ENCODE data around the gene MSMP. TPM values are rescaled to one million over a fixed set of nuclear protein-coding genes. Genes with fewer than 3 reads are reported as not detected.
A peak's percentile ranks its signal among the peaks of the same experiment; 100 is the strongest.

MSMP gene
- total and polyA plus RNA-seq, 2 experiments from 2014 or later, result 0.81 TPM; not detected in 1

DNA sequence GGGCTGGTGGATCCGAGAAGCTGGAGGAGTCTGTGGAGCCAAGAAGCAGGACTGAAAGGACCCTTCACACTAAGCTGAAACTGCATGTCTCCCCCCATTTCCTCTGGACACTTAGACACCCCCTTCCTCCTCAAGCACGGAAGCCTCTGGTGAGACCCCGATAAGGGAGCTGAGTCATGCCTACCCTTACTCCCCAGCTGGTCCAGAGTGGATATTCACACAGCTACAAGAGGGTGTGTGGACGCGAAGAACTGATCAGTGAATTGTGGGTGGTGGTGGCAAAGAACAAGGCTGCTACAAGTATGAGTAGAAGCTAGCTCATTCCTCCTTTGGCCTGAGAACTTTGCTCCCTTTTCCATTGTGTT lies 26.4 kb downstream of the MSMP start (continued):
- TF ChIP-seq, protein P1, sequence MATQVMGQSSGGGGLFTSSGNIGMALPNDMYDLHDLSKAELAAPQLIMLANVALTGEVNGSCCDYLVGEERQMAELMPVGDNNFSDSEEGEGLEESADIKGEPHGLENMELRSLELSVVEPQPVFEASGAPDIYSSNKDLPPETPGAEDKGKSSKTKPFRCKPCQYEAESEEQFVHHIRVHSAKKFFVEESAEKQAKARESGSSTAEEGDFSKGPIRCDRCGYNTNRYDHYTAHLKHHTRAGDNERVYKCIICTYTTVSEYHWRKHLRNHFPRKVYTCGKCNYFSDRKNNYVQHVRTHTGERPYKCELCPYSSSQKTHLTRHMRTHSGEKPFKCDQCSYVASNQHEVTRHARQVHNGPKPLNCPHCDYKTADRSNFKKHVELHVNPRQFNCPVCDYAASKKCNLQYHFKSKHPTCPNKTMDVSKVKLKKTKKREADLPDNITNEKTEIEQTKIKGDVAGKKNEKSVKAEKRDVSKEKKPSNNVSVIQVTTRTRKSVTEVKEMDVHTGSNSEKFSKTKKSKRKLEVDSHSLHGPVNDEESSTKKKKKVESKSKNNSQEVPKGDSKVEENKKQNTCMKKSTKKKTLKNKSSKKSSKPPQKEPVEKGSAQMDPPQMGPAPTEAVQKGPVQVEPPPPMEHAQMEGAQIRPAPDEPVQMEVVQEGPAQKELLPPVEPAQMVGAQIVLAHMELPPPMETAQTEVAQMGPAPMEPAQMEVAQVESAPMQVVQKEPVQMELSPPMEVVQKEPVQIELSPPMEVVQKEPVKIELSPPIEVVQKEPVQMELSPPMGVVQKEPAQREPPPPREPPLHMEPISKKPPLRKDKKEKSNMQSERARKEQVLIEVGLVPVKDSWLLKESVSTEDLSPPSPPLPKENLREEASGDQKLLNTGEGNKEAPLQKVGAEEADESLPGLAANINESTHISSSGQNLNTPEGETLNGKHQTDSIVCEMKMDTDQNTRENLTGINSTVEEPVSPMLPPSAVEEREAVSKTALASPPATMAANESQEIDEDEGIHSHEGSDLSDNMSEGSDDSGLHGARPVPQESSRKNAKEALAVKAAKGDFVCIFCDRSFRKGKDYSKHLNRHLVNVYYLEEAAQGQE (IDR thresholded peaks at IDR 0.05; ENCODE audit: unreplicated experiment), result no peak
- no peak for TF ChIP-seq EZH2phosphoT487 (IDR thresholded peaks at IDR 0.05; ENCODE audit: unreplicated experiment)
- no peak for TF ChIP-seq JUNB (IDR thresholded peaks at IDR 0.05; ENCODE audit: unreplicated experiment)
- TF ChIP-seq CREB1 (CRISPR knock-in tag; IDR thresholded peaks at IDR 0.05; ENCODE audit: low read depth), result no peak
- no peak for TF ChIP-seq POLR2AphosphoS5 (IDR thresholded peaks at IDR 0.05; ENCODE audit: low read depth)
- no peak for TF ChIP-seq STAT1 (IDR thresholded peaks at IDR 0.05; ENCODE audit: unreplicated experiment)

DNA sequence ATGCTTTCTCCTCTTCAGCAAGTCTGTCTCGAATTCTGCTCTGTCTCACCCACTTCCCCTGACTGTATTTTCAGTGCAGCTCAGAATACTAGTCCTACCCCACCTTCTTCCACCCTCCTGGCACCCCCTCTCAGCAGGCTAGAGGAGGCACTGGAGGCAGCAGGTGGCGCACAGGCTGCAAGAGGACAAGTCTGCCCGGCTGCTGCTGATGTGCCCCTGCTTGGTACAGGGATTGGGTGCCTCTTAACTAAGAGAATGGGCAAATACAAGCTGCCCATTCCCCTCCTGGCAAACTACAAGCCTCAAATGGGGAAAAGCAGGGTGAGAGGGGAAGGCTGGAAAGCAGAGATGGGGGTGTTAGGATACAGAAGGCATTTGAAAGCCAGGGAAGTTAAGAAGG lies 27.1 kb downstream of the MSMP start:
- no peaks in the 10 kb centered on the region for H3K27me3 ChIP-seq (ENCODE audit: insufficient read depth)
- H3F3A ChIP-seq (replicated peaks; ENCODE audit: low read depth), result no peaks in the 10 kb centered on the region
- H3K36me3 ChIP-seq (ENCODE audit: insufficient read depth), result peaks cover 10% of the 10 kb centered on the region
- peaks cover 7% of the 10 kb centered on the region; the same call in 2 of the 3 replicates for H3K4me1 Mint-ChIP-seq
- TF ChIP-seq, protein P2, sequence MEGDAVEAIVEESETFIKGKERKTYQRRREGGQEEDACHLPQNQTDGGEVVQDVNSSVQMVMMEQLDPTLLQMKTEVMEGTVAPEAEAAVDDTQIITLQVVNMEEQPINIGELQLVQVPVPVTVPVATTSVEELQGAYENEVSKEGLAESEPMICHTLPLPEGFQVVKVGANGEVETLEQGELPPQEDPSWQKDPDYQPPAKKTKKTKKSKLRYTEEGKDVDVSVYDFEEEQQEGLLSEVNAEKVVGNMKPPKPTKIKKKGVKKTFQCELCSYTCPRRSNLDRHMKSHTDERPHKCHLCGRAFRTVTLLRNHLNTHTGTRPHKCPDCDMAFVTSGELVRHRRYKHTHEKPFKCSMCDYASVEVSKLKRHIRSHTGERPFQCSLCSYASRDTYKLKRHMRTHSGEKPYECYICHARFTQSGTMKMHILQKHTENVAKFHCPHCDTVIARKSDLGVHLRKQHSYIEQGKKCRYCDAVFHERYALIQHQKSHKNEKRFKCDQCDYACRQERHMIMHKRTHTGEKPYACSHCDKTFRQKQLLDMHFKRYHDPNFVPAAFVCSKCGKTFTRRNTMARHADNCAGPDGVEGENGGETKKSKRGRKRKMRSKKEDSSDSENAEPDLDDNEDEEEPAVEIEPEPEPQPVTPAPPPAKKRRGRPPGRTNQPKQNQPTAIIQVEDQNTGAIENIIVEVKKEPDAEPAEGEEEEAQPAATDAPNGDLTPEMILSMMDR (conservative IDR thresholded peaks at IDR 0.05; ENCODE audit: low read depth in 2 of 2), result peak in 1 of 2 experiments; percentile 29; a peak in 1 of 4 replicates
- no peak for TF ChIP-seq NANOG (IDR thresholded peaks at IDR 0.05; ENCODE audit: borderline replicate concordance)
- TF ChIP-seq, protein P3, sequence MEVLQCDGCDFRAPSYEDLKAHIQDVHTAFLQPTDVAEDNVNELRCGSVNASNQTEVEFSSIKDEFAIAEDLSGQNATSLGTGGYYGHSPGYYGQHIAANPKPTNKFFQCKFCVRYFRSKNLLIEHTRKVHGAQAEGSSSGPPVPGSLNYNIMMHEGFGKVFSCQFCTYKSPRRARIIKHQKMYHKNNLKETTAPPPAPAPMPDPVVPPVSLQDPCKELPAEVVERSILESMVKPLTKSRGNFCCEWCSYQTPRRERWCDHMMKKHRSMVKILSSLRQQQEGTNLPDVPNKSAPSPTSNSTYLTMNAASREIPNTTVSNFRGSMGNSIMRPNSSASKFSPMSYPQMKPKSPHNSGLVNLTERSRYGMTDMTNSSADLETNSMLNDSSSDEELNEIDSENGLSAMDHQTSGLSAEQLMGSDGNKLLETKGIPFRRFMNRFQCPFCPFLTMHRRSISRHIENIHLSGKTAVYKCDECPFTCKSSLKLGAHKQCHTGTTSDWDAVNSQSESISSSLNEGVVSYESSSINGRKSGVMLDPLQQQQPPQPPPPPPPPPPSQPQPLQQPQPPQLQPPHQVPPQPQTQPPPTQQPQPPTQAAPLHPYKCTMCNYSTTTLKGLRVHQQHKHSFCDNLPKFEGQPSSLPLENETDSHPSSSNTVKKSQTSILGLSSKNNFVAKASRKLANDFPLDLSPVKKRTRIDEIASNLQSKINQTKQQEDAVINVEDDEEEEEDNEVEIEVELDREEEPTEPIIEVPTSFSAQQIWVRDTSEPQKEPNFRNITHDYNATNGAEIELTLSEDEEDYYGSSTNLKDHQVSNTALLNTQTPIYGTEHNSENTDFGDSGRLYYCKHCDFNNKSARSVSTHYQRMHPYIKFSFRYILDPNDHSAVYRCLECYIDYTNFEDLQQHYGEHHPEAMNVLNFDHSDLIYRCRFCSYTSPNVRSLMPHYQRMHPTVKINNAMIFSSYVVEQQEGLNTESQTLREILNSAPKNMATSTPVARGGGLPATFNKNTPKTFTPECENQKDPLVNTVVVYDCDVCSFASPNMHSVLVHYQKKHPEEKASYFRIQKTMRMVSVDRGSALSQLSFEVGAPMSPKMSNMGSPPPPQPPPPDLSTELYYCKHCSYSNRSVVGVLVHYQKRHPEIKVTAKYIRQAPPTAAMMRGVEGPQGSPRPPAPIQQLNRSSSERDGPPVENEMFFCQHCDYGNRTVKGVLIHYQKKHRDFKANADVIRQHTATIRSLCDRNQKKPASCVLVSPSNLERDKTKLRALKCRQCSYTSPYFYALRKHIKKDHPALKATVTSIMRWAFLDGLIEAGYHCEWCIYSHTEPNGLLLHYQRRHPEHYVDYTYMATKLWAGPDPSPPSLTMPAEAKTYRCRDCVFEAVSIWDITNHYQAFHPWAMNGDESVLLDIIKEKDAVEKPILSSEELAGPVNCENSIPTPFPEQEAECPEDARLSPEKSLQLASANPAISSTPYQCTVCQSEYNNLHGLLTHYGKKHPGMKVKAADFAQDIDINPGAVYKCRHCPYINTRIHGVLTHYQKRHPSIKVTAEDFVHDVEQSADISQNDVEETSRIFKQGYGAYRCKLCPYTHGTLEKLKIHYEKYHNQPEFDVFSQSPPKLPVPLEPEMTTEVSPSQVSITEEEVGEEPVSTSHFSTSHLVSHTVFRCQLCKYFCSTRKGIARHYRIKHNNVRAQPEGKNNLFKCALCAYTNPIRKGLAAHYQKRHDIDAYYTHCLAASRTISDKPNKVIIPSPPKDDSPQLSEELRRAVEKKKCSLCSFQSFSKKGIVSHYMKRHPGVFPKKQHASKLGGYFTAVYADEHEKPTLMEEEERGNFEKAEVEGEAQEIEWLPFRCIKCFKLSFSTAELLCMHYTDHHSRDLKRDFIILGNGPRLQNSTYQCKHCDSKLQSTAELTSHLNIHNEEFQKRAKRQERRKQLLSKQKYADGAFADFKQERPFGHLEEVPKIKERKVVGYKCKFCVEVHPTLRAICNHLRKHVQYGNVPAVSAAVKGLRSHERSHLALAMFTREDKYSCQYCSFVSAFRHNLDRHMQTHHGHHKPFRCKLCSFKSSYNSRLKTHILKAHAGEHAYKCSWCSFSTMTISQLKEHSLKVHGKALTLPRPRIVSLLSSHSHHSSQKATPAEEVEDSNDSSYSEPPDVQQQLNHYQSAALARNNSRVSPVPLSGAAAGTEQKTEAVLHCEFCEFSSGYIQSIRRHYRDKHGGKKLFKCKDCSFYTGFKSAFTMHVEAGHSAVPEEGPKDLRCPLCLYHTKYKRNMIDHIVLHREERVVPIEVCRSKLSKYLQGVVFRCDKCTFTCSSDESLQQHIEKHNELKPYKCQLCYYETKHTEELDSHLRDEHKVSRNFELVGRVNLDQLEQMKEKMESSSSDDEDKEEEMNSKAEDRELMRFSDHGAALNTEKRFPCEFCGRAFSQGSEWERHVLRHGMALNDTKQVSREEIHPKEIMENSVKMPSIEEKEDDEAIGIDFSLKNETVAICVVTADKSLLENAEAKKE (CRISPR knock-in tag; IDR thresholded peaks at IDR 0.05), result no peak
- TF ChIP-seq, protein P4, sequence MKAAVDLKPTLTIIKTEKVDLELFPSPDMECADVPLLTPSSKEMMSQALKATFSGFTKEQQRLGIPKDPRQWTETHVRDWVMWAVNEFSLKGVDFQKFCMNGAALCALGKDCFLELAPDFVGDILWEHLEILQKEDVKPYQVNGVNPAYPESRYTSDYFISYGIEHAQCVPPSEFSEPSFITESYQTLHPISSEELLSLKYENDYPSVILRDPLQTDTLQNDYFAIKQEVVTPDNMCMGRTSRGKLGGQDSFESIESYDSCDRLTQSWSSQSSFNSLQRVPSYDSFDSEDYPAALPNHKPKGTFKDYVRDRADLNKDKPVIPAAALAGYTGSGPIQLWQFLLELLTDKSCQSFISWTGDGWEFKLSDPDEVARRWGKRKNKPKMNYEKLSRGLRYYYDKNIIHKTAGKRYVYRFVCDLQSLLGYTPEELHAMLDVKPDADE (IDR thresholded peaks at IDR 0.05), result no peak
- H2AFZ ChIP-seq, result no peak overlapping the region
- peaks cover 36% of the 10 kb centered on the region for H3K36me3 Mint-ChIP-seq (ENCODE audit: low read depth)
- peaks cover 41% of the 10 kb centered on the region for H3K4me1 ChIP-seq (ENCODE audit: insufficient read depth)
- peaks cover 43% of the 10 kb centered on the region for H3K79me2 ChIP-seq (replicated peaks; ENCODE audit: insufficient read depth)
- peak overlapping the region; percentile 81 for H3K27ac ChIP-seq (ENCODE audit: low read depth)
- H3K9me3 Mint-ChIP-seq, result no peaks in the 10 kb centered on the region; the same call in 2 of the 3 replicates
- 0 out of 2 replicates have a peak overlapping the region, but pooled peaks have one; percentile 26 for H3K4me3 ChIP-seq
- no peak overlapping the region; the same call in 1 of the 2 replicates for H3K27ac Mint-ChIP-seq
- H3K27me3 Mint-ChIP-seq (ENCODE audit: insufficient read depth, low read depth, poor library complexity), result peaks cover 2% of the 10 kb centered on the region
- H4K20me1 ChIP-seq (replicated peaks; ENCODE audit: insufficient read depth), result peaks cover 4% of the 10 kb centered on the region; the same call in 1 of the 2 replicates
- ATAC-seq (peak; percentile 6; the same call in 2 of the 3 replicates), DNase-seq (ENCODE audit: low spot score) (peak; percentile 29)
- no peaks in the 10 kb centered on the region for H3K9me2 ChIP-seq (ENCODE audit: insufficient read depth)
- H3K4me3 Mint-ChIP-seq, result peak overlapping the region; percentile 23; the same call in 2 of the 3 replicates
- peak overlapping the region; percentile 53 for H3K4me2 ChIP-seq

Measured in GM23338 (cell line).